K562 (cell line): Measurements from ENCODE around the gene PRSS22. TPM values are rescaled to one million over a fixed set of nuclear protein-coding genes. Genes with fewer than 3 reads are reported as not detected.

ENCODE experiments used
- BRCA1 ChIP-seq, 2 experiments: fragments of 450-650 bp in 1 of 2; sonication (generic) in 1 of 2; formaldehyde crosslinking in 1 of 2; IDR thresholded peaks; 2 replicates each; pipeline versions ENCODE4 v1.5.0 to v1.6.1; 2017 to 2020; ENCODE audit warnings: mild to moderate bottlenecking in 1 of 2, missing genetic modification reagents in 1 of 2
- BRD9 ChIP-seq: fragments of 450-650 bp; IDR thresholded peaks from 2 replicates; pipeline ENCODE4 v1.6.1; 2018; ENCODE audit warnings: low read depth; ENCODE audit not compliant: partially characterized antibody
- C11orf30 ChIP-seq: fragments of 450-650 bp; IDR thresholded peaks from 2 replicates; pipeline ENCODE4 v1.6.1; 2016; ENCODE audit warnings: low read depth, mild to moderate bottlenecking
- CBX8 ChIP-seq: fragments of 200-600 bp; sonication (generic); IDR thresholded peaks from 2 replicates; pipeline ENCODE4 v1.6.1; 2012; ENCODE audit warnings: borderline replicate concordance, mixed run types, low read depth, mild to moderate bottlenecking, moderate library complexity, mixed read lengths, low read length, control low read depth, inconsistent platforms; ENCODE audit not compliant: poor library complexity, severe bottlenecking; ENCODE audit errors: extremely low read depth
- CHD2 ChIP-seq: IDR thresholded peaks from 2 replicates; pipeline ENCODE4 v1.6.1; 2011; ENCODE audit warnings: low read depth, low read length
- HMGN3 ChIP-seq: IDR thresholded peaks from 2 replicates; pipeline ENCODE4 v1.6.1; 2011; ENCODE audit warnings: borderline replicate concordance, low read depth, mild to moderate bottlenecking, mixed read lengths, low read length; ENCODE audit not compliant: insufficient read length; ENCODE audit errors: extremely low read depth
- HNRNPLL ChIP-seq: fragments of 200-400 bp; formaldehyde crosslinking; IDR thresholded peaks from 2 replicates; pipeline ENCODE4 v1.6.1; 2017; ENCODE audit warnings: low read length, low read depth, mild to moderate bottlenecking; ENCODE audit not compliant: poor library complexity, severe bottlenecking
- KDM4B ChIP-seq, 2 experiments: fragments of 450-650 bp in 1 of 2; sonication (generic) in 1 of 2; IDR thresholded peaks; 2 replicates each; pipeline ENCODE4 v1.6.1; 2016 to 2017; ENCODE audit warnings: borderline replicate concordance in 2 of 2, antibody characterized with exemption in 1 of 2, low read depth in 1 of 2, mild to moderate bottlenecking in 1 of 2
- MED1 ChIP-seq: sonication (generic); formaldehyde crosslinking; IDR thresholded peaks from 2 replicates; pipeline ENCODE4 v1.8.1; 2023; ENCODE audit warnings: missing genetic modification reagents, borderline replicate concordance
- SAFB ChIP-seq: fragments of 200-400 bp; formaldehyde crosslinking; IDR thresholded peaks from 2 replicates; pipeline ENCODE4 v1.6.1; 2017; ENCODE audit warnings: low read depth, low read length, borderline replicate concordance
- SMARCA5 ChIP-seq: fragments of 450-650 bp; IDR thresholded peaks from 2 replicates; pipeline ENCODE4 v1.6.1; 2016
- SNIP1 ChIP-seq: fragments of 450-650 bp; IDR thresholded peaks from 2 replicates; pipeline ENCODE4 v1.7.1; 2017; ENCODE audit warnings: low read depth, mild to moderate bottlenecking
- TCF3 ChIP-seq: sonication (generic); formaldehyde crosslinking; IDR thresholded peaks from 2 replicates; pipeline ENCODE4 v1.4.0; 2020; ENCODE audit warnings: mild to moderate bottlenecking, missing genetic modification reagents
- YY1 ChIP-seq, 3 experiments: IDR thresholded peaks; 2 replicates each; pipeline ENCODE4 v1.6.1; 2011; ENCODE audit warnings: low read length in 2 of 3, mild to moderate bottlenecking in 2 of 3, moderate library complexity in 2 of 3, borderline replicate concordance in 1 of 3, control low read depth in 1 of 3, low read depth in 1 of 3; ENCODE audit not compliant: insufficient read depth in 3 of 3, insufficient replicate concordance in 2 of 3, control insufficient read depth in 1 of 3, insufficient read length in 1 of 3; ENCODE audit errors: extremely low read depth in 1 of 3
- ZBED1 ChIP-seq: IDR thresholded peaks from 2 replicates; pipeline ENCODE4 v1.6.1; 2014
- polyA plus RNA-seq, 8 experiments: library from polyadenylated mRNA; depleted of rRNA in 4 of 8; stranded (reverse) in 5 of 8; unstranded in 3 of 8; fragments of >200 nt; fragmentation: Nextera tagmentation in 2 of 8; fragmentation: Illumina TruSeq in 1 of 8; extraction: Ambion mirVana in 2 of 8; extraction: Trizol in 1 of 8; gene quantifications; 2 replicates each; pipeline versions ENCODE4 v1.2.1 to v1.2.3, GENCODE V29; 2011 to 2014; ENCODE audit warnings: inconsistent platforms in 1 of 8, missing spikeins in 1 of 8
- total RNA-seq, 7 experiments: library from RNA; depleted of rRNA in 6 of 7; stranded (reverse); fragments of >200 nt in 6 of 7; fragmentation: Illumina TruSeq in 2 of 7; extraction: Trizol in 2 of 7; gene quantifications; 2 replicates each; pipeline versions ENCODE4 v1.2.1 to v1.2.3, GENCODE V29; 2011 to 2021; ENCODE audit warnings: low replicate concordance in 1 of 7
- TF ChIP-seq, protein P1 (sequence below): fragments of 450-650 bp; IDR thresholded peaks from 2 replicates; pipeline ENCODE4 v1.6.1; 2016; ENCODE audit warnings: low read depth
- TF ChIP-seq, protein P2 (sequence below): IDR thresholded peaks from 3 replicates; pipeline ENCODE4 v1.6.1; 2011; ENCODE audit warnings: borderline replicate concordance, mild to moderate bottlenecking; ENCODE audit not compliant: insufficient read length, insufficient read depth

PRSS22 gene
- total and polyA plus RNA-seq, 9 of the 15 experiments (the other 6 are each of a cell fraction or from before 2014, with no cell fraction given): 0.13 to 0.42 TPM; not detected in 7

DNA sequence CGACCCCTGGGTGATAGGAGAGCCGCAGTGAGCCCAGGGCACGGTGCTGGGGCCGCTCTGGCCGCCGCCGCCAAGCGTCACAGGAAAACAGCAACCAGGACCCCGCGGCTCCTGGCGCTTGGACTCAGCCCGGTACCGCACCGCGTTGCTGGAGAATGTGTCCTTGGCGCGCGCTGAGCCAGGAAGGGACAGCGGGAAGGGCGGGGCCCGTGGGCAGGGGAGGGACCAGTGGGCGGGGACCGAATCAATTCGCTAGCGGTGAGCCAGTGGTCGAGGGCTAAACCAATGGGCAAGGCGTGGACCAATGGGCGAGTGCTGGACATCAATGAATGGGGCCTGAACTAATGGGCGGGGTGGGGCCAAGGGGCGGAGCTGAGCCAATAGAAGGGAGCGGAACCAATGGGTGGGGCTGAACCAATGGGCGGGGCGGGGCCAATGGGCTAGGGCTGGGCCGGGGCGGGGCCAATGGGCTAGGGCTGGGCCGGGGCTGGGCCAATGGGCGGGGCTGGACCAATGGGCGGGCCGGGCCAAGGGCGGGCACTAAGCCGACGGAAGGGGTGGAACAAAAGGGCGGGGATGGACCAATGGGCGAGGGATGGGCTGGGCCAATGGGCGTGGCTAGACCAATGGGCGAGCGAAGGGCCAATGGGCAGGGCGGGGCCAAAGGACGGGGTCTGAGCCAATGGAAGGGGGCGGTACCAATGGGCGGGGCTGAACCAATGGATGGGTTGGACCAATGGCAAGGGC, 47.4 kb upstream of the PRSS22 start (continued):
- TF ChIP-seq ZBED1 (peak; percentile 64; the same call in 1 of the 2 replicates), SNIP1 (no peak), C11orf30 (no peak), HNRNPLL (peak; percentile 52), SAFB (no peak; the same call in 1 of the 2 replicates), CBX8 (no peak), BRD9 (no peak), HMGN3 (peak; percentile 73), CHD2 (peak; percentile 45; the same call in 1 of the 2 replicates), MED1 (CRISPR knock-in tag) (no peak), SMARCA5 (no peak), YY1 (IDR thresholded peaks at IDR 0.05; ENCODE audit: borderline replicate concordance in 1 of 3, control insufficient read depth in 1 of 3, extremely low read depth in 1 of 3, insufficient read depth in 3 of 3, insufficient read length in 1 of 3, insufficient replicate concordance in 2 of 3, low read depth in 1 of 3, low read length in 2 of 3) (peak in 2 of 3 experiments; percentile 49 to 63), KDM4B (IDR thresholded peaks at IDR 0.05; ENCODE audit: borderline replicate concordance in 2 of 2, low read depth in 1 of 2) (no peak), TCF3 (CRISPR knock-in tag) (no peak), BRCA1 (IDR thresholded peaks at IDR 0.05) (no peak), BRCA1 (CRISPR knock-in tag; IDR thresholded peaks at IDR 0.05) (no peak)
- TF ChIP-seq, protein P1, sequence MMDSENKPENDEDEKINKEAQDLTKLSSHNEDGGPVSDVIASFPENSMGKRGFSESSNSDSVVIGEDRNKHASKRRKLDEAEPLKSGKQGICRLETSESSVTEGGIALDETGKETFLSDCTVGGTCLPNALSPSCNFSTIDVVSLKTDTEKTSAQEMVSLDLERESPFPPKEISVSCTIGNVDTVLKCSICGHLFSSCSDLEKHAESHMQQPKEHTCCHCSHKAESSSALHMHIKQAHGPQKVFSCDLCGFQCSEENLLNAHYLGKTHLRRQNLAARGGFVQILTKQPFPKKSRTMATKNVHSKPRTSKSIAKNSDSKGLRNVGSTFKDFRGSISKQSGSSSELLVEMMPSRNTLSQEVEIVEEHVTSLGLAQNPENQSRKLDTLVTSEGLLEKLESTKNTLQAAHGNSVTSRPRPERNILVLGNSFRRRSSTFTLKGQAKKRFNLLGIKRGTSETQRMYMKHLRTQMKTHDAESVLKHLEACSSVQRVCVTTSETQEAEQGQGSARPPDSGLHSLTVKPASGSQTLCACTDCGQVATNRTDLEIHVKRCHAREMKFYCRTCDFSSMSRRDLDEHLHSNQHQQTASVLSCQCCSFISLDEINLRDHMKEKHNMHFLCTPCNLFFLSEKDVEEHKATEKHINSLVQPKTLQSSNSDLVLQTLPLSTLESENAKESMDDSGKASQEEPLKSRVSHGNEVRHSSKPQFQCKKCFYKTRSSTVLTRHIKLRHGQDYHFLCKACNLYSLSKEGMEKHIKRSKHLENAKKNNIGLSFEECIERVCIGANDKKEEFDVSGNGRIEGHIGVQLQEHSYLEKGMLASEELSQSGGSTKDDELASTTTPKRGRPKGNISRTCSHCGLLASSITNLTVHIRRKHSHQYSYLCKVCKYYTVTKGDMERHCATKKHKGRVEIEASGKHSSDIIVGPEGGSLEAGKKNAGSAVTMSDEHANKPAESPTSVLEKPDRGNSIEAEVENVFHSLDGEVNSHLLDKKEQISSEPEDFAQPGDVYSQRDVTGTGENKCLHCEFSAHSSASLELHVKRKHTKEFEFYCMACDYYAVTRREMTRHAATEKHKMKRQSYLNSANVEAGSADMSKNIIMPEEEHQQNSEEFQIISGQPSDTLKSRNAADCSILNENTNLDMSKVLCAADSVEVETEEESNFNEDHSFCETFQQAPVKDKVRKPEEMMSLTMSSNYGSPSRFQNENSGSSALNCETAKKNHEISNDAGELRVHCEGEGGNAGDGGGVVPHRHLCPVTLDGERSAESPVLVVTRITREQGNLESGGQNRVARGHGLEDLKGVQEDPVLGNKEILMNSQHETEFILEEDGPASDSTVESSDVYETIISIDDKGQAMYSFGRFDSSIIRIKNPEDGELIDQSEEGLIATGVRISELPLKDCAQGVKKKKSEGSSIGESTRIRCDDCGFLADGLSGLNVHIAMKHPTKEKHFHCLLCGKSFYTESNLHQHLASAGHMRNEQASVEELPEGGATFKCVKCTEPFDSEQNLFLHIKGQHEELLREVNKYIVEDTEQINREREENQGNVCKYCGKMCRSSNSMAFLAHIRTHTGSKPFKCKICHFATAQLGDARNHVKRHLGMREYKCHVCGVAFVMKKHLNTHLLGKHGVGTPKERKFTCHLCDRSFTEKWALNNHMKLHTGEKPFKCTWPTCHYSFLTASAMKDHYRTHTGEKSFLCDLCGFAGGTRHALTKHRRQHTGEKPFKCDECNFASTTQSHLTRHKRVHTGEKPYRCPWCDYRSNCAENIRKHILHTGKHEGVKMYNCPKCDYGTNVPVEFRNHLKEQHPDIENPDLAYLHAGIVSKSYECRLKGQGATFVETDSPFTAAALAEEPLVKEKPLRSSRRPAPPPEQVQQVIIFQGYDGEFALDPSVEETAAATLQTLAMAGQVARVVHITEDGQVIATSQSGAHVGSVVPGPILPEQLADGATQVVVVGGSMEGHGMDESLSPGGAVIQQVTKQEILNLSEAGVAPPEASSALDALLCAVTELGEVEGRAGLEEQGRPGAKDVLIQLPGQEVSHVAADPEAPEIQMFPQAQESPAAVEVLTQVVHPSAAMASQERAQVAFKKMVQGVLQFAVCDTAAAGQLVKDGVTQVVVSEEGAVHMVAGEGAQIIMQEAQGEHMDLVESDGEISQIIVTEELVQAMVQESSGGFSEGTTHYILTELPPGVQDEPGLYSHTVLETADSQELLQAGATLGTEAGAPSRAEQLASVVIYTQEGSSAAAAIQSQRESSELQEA: no peak
- TF ChIP-seq, protein P2, sequence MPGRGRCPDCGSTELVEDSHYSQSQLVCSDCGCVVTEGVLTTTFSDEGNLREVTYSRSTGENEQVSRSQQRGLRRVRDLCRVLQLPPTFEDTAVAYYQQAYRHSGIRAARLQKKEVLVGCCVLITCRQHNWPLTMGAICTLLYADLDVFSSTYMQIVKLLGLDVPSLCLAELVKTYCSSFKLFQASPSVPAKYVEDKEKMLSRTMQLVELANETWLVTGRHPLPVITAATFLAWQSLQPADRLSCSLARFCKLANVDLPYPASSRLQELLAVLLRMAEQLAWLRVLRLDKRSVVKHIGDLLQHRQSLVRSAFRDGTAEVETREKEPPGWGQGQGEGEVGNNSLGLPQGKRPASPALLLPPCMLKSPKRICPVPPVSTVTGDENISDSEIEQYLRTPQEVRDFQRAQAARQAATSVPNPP: no peak
